Muscle layer of duodenum (tissue), 2 donors: ENCODE measurements around the gene OR5B17.
"Not testable (repeated sequence)": the region's sequence is repeated elsewhere in the genome, so short reads cannot be mapped to it uniquely, and the experiment has no call there.

ENCODE experiments used
- H3K27ac ChIP-seq: one replicate; pipeline ENCODE4 v1.7.0; 2013; ENCODE audit warnings: mild to moderate bottlenecking, low read length
- H3K27me3 ChIP-seq: one replicate; pipeline ENCODE4 v1.7.0; 2013; ENCODE audit warnings: low read depth, mild to moderate bottlenecking, control low read depth, low read length
- H3K36me3 ChIP-seq, 2 donors: one replicate each; pipeline ENCODE4 v1.7.0; 2013; ENCODE audit warnings: low read length in 2 of 2, control low read depth in 1 of 2, mild to moderate bottlenecking in 1 of 2; ENCODE audit not compliant: insufficient read depth in 2 of 2, control insufficient read depth in 1 of 2
- H3K4me1 ChIP-seq, 2 donors: one replicate each; pipeline ENCODE4 v1.7.0; 2013; ENCODE audit warnings: low read length in 2 of 2, mild to moderate bottlenecking in 2 of 2, control low read depth in 1 of 2, moderate library complexity in 1 of 2; ENCODE audit not compliant: insufficient read depth in 2 of 2, control insufficient read depth in 1 of 2
- H3K4me3 ChIP-seq, 2 donors: one replicate each; pipeline ENCODE4 v1.7.0; 2013; ENCODE audit warnings: low read length in 2 of 2, low read depth in 1 of 2, mild to moderate bottlenecking in 1 of 2
- H3K9me3 ChIP-seq, 2 donors: one replicate each; pipeline ENCODE4 v1.7.0; 2013; ENCODE audit warnings: low read length in 2 of 2, control low read depth in 1 of 2, mild to moderate bottlenecking in 1 of 2; ENCODE audit not compliant: control insufficient read depth in 1 of 2
- donor health status: healthy.

OR5B17 gene

DNA sequence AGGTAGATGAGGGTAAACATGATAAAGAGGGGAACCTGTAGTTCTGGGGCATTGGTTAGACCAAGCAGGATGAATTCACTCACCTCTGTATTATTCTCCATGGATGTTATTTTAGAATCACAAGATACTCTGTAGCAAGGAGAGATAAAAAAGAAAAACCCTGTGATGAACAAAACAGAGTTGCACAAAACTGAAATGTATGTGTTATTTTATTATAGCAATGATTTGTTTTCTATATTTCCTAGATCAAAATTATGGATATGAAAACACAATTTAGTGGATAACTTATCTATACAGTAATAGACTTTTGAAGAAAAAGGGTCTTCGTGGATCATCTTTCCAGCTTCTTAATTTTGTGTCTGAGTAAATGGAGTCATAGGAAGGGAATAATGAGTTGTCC is at the start of gene OR5B17:
OR5B17 (minus strand) TSS at position 101 of the 400 bp plus-strand sequence; CDS start at position 101, 0 bp downstream.
- no peak within 1 kb of the TSS for H3K27ac ChIP-seq
- H3K4me1 ChIP-seq: no peaks in the 10 kb centered on the region
- H3K36me3 ChIP-seq: no peaks in the 10 kb centered on the region
- no peaks in the 10 kb centered on the region for H3K27me3 ChIP-seq
- H3K9me3 ChIP-seq: no peaks in the 10 kb centered on the region
- no peak within 1 kb of the TSS for H3K4me3 ChIP-seq

DNA sequence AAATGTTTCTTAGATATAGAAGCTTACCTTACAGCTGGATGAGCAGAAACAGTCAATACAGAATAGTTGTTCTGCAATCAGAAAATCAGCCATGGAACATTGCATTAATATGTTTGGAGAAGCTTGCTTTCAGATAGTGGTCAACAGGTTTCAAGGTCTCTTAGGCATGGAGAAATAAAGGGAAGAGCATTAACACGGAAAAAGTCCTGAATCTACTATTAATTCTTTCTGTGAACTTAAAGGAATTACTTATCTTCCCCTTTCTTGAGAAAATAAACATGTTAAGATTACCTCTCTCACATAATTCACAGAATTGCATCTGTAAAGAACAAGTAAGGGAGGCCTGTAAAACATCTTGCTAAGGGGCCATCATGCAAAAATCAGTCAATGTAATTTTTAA is 47.9 kb upstream of the OR5B17 start, which contains the start of gene OR5B3:
OR5B3 (minus strand) TSS at position 101 of the 400 bp plus-strand sequence. CDS start 3,465 bp downstream, outside the sequence.
- Histone ChIP-seq H3K36me3 (no peaks in the 10 kb centered on the region), H3K9me3 (peaks cover 4 to 18% of the 10 kb centered on the region in 2 donors), H3K4me3 (no peak within 1 kb of the TSS), H3K4me1 (no peaks in the 10 kb centered on the region), H3K27me3 (no peaks in the 10 kb centered on the region), H3K27ac (no peak within 1 kb of the TSS)

DNA sequence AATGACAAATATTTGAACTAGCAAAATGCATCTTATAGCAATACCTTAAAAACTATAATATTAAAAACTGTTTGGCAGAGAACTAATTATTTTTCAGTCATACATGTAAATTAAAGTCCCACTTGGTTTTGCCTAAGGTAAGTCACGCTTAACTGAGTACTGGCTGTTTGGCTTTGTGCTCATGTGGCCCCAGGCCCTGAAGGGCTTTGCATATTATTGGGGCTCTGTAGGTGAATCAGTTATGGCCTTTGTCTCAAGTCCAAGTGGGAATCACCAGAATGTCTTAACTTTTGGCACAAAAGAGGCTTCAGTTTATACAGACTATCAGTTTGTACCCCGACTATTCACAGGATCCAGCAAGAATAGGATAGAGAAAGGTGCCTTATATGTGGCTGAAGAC is 40.8 kb upstream of the OR5B17 start:
- H3K27ac ChIP-seq, H3K27me3 ChIP-seq, H3K9me3 ChIP-seq, H3K4me3 ChIP-seq, H3K4me1 ChIP-seq, H3K36me3 ChIP-seq: not testable (repeated sequence)

DNA sequence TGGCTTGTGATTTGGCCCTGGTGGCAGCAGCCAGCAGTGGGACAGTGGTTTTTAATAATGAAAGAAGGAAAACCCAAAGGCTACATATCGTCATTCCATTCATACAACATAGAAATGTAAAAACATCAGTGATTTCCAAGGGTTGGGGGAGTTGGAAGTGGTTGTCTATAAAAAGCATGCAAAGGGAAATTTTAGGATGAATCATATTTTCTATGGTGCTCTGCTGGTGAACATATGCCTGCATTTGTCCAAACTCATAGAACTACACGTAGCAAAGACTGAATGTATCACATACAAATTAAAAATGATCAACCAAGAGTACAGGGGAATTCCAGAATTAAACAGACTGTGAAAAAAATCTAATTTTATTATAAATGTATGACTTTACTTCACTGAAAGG is 36.7 kb upstream of the OR5B17 start:
- Histone ChIP-seq H3K4me1 (no peaks in the 10 kb centered on the region), H3K27me3 (no peaks in the 10 kb centered on the region), H3K36me3 (no peaks in the 10 kb centered on the region), H3K9me3 (peaks cover 0 to 8% of the 10 kb centered on the region in 2 donors), H3K4me3 (no peak overlapping the region), H3K27ac (no peak overlapping the region)

DNA sequence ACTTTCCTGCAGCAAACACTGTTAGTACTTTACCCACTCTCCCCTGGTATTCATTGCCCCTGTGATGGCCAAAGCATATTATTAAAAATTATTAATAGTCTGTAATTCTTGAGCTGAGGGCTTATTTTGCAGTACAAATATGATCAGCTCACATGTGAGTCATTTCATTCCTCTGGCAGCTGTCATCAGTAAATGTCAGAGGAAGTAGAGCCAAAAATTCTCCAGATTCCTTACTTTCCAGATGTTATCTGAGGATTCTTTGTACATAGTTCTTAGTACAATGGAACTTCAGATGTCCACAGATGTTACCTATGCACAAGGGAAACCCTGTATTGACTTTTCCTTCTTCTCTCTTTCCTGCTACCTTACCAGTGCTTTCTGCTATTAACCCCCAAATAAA is 35.3 kb upstream of the OR5B17 start:
- no peaks in the 10 kb centered on the region for H3K36me3 ChIP-seq
- no peak overlapping the region for H3K27ac ChIP-seq
- H3K4me3 ChIP-seq: no peak overlapping the region
- H3K27me3 ChIP-seq: no peaks in the 10 kb centered on the region
- H3K9me3 ChIP-seq: peaks cover 0 to 8% of the 10 kb centered on the region in 2 donors
- H3K4me1 ChIP-seq: no peaks in the 10 kb centered on the region

DNA sequence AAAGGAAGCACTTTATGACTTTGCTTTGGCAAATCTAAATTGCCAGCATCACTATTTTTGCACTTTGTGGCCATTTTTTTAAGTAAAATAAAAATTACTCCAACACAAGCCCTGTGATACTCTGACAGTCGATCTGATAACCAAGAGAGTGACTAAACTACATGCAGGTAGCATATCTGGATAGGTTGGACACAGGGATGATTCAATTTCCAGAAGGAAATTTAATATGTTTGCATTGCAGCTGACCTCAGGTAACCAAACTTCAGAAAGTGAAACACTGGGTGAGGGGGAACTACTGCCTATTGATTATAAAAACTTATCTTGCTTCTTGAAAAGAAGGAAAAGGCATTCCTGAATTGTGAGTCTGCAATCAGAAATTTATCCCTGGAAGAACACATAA is 33.9 kb upstream of the OR5B17 start:
- Histone ChIP-seq H3K27ac (no peak overlapping the region), H3K4me1 (no peaks in the 10 kb centered on the region), H3K4me3 (no peak overlapping the region), H3K27me3 (no peaks in the 10 kb centered on the region), H3K36me3 (no peaks in the 10 kb centered on the region), H3K9me3 (peaks cover 0 to 8% of the 10 kb centered on the region in 2 donors)

DNA sequence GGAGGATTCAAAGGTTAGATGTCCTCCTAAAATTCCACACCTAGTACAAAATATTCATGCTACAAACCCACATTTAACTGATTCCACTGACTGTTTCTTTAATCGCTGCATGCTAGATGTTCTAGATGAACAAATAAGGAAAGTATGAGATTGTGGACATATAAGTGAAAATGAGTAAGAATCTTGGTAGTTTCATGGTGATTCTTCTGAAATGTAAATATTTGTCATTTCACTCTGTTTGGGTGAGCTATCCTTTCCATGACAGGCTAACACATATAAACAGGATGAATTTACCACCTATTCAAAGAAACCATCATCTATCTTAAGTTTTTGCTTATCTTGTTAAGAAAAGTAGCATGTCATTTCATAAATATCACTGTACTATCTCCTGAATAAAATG is 33.0 kb upstream of the OR5B17 start:
- H3K4me1 ChIP-seq: no peaks in the 10 kb centered on the region
- peaks cover 0 to 8% of the 10 kb centered on the region in 2 donors for H3K9me3 ChIP-seq
- H3K27me3 ChIP-seq: no peaks in the 10 kb centered on the region
- no peaks in the 10 kb centered on the region for H3K36me3 ChIP-seq
- H3K27ac ChIP-seq: no peak overlapping the region
- H3K4me3 ChIP-seq: no peak overlapping the region

DNA sequence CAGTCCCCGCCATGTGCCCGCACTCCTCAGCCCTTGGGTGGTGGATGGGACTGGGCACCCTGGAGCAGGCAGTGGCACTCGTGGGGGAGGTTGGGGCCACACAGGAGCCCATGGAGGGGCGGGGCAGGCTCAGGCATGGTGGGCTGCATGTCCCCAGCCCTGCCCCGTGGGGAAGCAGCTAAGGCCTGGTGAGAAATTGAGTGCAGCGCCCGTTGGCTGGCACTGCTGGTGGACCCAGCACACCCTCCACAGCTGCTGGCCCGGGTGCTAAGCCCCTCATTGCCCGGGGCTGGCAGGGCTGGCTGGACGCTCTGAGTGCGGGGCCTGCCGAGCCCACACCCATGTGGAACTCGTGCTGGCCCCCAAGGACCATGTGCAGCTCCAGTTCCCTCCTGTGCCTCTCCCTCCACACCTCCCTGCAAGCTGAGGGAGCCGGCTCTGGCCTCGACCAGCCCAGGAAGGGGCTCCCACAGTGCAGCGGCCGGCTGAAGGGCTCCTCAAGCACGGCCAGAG is 31.7 kb upstream of the OR5B17 start:
- H3K27me3 ChIP-seq: no peaks in the 10 kb centered on the region
- H3K4me3 ChIP-seq: no peak overlapping the region
- no peaks in the 10 kb centered on the region for H3K4me1 ChIP-seq
- peaks cover 0 to 8% of the 10 kb centered on the region in 2 donors for H3K9me3 ChIP-seq
- no peaks in the 10 kb centered on the region for H3K36me3 ChIP-seq
- H3K27ac ChIP-seq: no peak overlapping the region

DNA sequence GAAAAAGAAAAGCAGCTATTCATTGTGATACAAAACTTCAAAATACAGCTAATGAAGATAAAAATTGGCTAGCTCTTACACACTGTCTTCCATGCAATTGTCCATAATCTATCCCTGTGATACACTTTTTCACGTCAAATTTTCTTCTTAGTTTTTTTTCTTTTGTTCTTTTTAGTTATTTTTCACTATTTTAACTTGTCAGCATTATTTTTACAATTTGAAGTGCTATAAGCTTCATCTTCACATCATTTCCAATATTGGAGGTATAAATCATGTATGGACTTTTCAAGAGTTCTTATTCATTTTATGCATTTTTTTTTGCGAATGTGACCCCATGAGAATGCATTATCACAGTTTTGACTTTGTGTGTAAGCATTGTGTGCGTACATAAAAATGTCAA is 4.1 kb downstream of the OR5B17 start:
- H3K27ac ChIP-seq: no peak overlapping the region
- no peak overlapping the region for H3K4me3 ChIP-seq
- no peaks in the 10 kb centered on the region for H3K27me3 ChIP-seq
- H3K36me3 ChIP-seq: no peaks in the 10 kb centered on the region
- no peaks in the 10 kb centered on the region for H3K4me1 ChIP-seq
- H3K9me3 ChIP-seq: no peaks in the 10 kb centered on the region

DNA sequence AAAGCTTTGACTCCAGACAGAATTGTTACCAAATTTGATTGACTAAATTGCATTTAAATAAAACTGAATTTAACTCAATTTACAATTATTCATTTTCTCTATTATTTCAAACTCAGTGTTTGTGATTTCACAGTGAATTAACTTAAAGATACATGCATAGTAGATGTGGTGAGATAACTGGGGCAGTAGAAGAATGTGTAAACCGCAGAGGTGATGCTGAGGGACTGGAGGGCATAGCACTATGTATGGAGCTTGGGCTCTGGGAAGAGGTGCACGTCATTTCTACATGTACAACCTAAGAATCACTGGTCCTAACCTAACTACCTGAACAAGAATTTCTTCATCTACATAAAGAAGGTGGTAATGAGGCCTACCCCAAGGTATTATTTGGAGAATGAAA is 13.7 kb downstream of the OR5B17 start:
- Histone ChIP-seq H3K27me3 (no peaks in the 10 kb centered on the region), H3K9me3 (no peaks in the 10 kb centered on the region), H3K4me1 (no peaks in the 10 kb centered on the region), H3K36me3 (no peaks in the 10 kb centered on the region), H3K27ac (no peak overlapping the region), H3K4me3 (no peak overlapping the region)

DNA sequence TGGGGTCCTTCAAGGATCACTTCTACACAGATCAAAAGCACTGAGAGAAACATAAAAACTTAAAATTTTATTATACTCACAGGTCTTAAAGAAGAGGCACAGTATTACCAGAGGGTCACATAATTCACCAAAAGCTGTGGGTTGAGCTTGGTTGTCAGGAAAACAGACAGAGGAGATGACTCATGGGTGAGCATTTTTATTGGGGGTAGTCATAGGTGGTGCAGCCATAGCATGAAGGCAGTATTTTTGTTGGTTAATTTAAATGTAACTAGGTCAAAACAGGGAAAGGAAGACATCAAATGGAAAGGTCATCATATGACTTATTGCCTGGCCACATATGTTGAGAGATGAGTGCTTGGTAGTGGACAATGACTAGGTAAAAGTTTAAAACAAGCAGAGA is 24.2 kb downstream of the OR5B17 start:
- Histone ChIP-seq H3K4me3 (no peak overlapping the region), H3K9me3 (no peaks in the 10 kb centered on the region), H3K36me3 (no peaks in the 10 kb centered on the region), H3K4me1 (no peaks in the 10 kb centered on the region), H3K27ac (no peak overlapping the region), H3K27me3 (no peaks in the 10 kb centered on the region)

DNA sequence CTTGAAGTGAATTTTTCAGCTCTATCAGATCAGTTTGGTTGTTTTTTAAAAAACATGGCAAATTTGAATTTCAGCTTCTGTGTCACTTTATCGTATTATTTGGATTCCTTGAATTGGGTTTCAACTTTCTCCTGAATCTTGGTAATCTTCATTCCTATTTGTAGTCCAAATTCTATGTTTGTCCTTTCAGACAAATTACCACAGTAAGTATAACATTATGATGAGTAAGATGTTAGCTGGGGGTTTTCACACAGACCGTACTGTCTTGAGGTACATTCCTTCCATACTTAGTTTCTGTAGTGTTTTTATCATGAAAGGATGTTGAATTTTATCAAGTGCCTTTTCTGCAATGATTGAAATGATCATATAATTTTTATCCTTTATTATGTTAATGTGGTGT is 28.0 kb downstream of the OR5B17 start:
- no peak overlapping the region for H3K27ac ChIP-seq
- no peaks in the 10 kb centered on the region for H3K4me1 ChIP-seq
- H3K36me3 ChIP-seq: no peaks in the 10 kb centered on the region
- peaks cover 0 to 9% of the 10 kb centered on the region in 2 donors for H3K9me3 ChIP-seq
- H3K27me3 ChIP-seq: no peaks in the 10 kb centered on the region
- no peak overlapping the region for H3K4me3 ChIP-seq
